Panc1 (cell line): ENCODE data around the gene YPEL1.

Source experiments
- CTCF ChIP-seq: fragments of 450-650 bp; IDR thresholded peaks from 2 replicates; pipeline ENCODE4 v1.5.1; 2017; ENCODE audit warnings: mild to moderate bottlenecking
- POLR2AphosphoS5 ChIP-seq: IDR thresholded peaks from 2 replicates; pipeline ENCODE4 v1.6.1; 2012; ENCODE audit warnings: mild to moderate bottlenecking, low read depth, low read length, moderate library complexity
- REST ChIP-seq, 2 experiments: IDR thresholded peaks; 2 replicates each; pipeline ENCODE4 v1.6.1; 2011 to 2012; ENCODE audit warnings: low read depth in 2 of 2, control low read depth in 1 of 2, low read length in 1 of 2, mild to moderate bottlenecking in 1 of 2, moderate library complexity in 1 of 2; ENCODE audit not compliant: insufficient read depth in 1 of 2
- SIN3A ChIP-seq: IDR thresholded peaks from 2 replicates; pipeline ENCODE4 v1.6.1; 2012; ENCODE audit warnings: low read depth, mild to moderate bottlenecking, low read length, moderate library complexity, borderline replicate concordance; ENCODE audit not compliant: insufficient read depth
- TCF7L2 ChIP-seq: IDR thresholded peaks from 2 replicates; pipeline ENCODE4 v1.6.1; 2011; ENCODE audit warnings: mild to moderate bottlenecking, low read depth, low read length, inconsistent platforms

GRCh38 chr22:21697880-21698279, 37.7 kb downstream of the YPEL1 start:
- TF ChIP-seq REST (IDR thresholded peaks at IDR 0.05; ENCODE audit: insufficient read depth in 1 of 2, low read depth in 2 of 2, low read length in 1 of 2), result no peak
- TF ChIP-seq CTCF, result no peak
- no peak for TF ChIP-seq TCF7L2
- no peak for TF ChIP-seq POLR2AphosphoS5
- no peak for TF ChIP-seq SIN3A
